PFSK-1 (cell line): ENCODE data around the gene RALGAPA2.

Experiments
- POLR2AphosphoS5 ChIP-seq: IDR thresholded peaks from 2 replicates; pipeline ENCODE4 v1.6.1; 2012; ENCODE audit warnings: low read depth, mild to moderate bottlenecking, control low read depth, low read length, moderate library complexity
- REST ChIP-seq, 2 experiments: IDR thresholded peaks; 2 replicates each; pipeline versions ENCODE4 v1.6.1 to v1.8.0; 2011 to 2012; ENCODE audit warnings: low read depth in 2 of 2, low read length in 2 of 2, control low read depth in 1 of 2, inconsistent platforms in 1 of 2, mild to moderate bottlenecking in 1 of 2, moderate library complexity in 1 of 2; ENCODE audit not compliant: insufficient read depth in 1 of 2
- TAF1 ChIP-seq: IDR thresholded peaks from 2 replicates; pipeline ENCODE4 v1.6.1; 2012; ENCODE audit warnings: low read length, control low read depth, borderline replicate concordance; ENCODE audit not compliant: insufficient read depth

- TF ChIP-seq TAF1 (no peak), POLR2AphosphoS5 (no peak), REST (IDR thresholded peaks at IDR 0.05; ENCODE audit: insufficient read depth in 1 of 2, low read depth in 2 of 2, low read length in 2 of 2) (no peak)
Observed at GRCh38 chr20:20612251-20612650, 100.2 kb downstream of the RALGAPA2 start.
